ENCODE measurements around the gene NOSIP. TPM values are rescaled to one million over a fixed set of nuclear protein-coding genes. Genes with fewer than 3 reads are reported as not detected.
A peak's percentile ranks its signal among the peaks of the same experiment; 100 is the strongest.

Gene NOSIP
- polyA plus RNA-seq, 2 donors = 57.9 to 61.8 TPM

GRCh38 chr19:49574206-49574755, 6.1 kb downstream of the NOSIP start:
- H3K27me3 ChIP-seq (ENCODE audit: control insufficient read depth in 1 of 2, insufficient read depth in 2 of 2, low read length in 2 of 2) = no peaks in the 10 kb centered on the region
- no peaks in the 10 kb centered on the region for H3K9me3 ChIP-seq (ENCODE audit: control insufficient read depth in 2 of 2, insufficient read depth in 1 of 2, low read depth in 1 of 2, low read length in 1 of 2)
- H3K36me3 ChIP-seq (ENCODE audit: control insufficient read depth in 2 of 2, insufficient read depth in 2 of 2, low read length in 1 of 2) = peaks cover 4 to 9% of the 10 kb centered on the region in 2 donors
- WGBS, 2 donors = 79 to 86% methylated on average over 2 of the region's 2 CpGs
- H3K4me3 ChIP-seq (ENCODE audit: low read depth in 1 of 2, low read length in 2 of 2) = no peak overlapping the region
- peaks cover 0 to 2% of the 10 kb centered on the region in 2 donors for H3K4me1 ChIP-seq (ENCODE audit: control insufficient read depth in 2 of 2, insufficient read depth in 2 of 2, low read length in 1 of 2)
- no peak overlapping the region for H3K27ac ChIP-seq (ENCODE audit: low read depth in 2 of 2, low read length in 1 of 2)

GRCh38 chr19:49573425-49573824, 6.9 kb downstream of the NOSIP start:
- Histone ChIP-seq H3K36me3 (ENCODE audit: control insufficient read depth in 2 of 2, insufficient read depth in 2 of 2, low read length in 1 of 2) (peaks cover 4 to 9% of the 10 kb centered on the region in 2 donors), H3K27me3 (ENCODE audit: control insufficient read depth in 1 of 2, insufficient read depth in 2 of 2, low read length in 2 of 2) (no peaks in the 10 kb centered on the region), H3K9me3 (ENCODE audit: control insufficient read depth in 2 of 2, insufficient read depth in 1 of 2, low read depth in 1 of 2, low read length in 1 of 2) (no peaks in the 10 kb centered on the region), H3K4me1 (ENCODE audit: control insufficient read depth in 2 of 2, insufficient read depth in 2 of 2, low read length in 1 of 2) (peaks cover 0 to 2% of the 10 kb centered on the region in 2 donors), H3K4me3 (ENCODE audit: low read depth in 1 of 2, low read length in 2 of 2) (no peak overlapping the region), H3K27ac (ENCODE audit: low read depth in 2 of 2, low read length in 1 of 2) (no peak overlapping the region)
- 81 to 85% methylated on average over 3 of the region's 3 CpGs for WGBS, 2 donors

GRCh38 chr19:49573009-49573408, 7.3 kb downstream of the NOSIP start:
- 91 to 92% methylated on average over 7 of the region's 7 CpGs for WGBS, 2 donors
- Histone ChIP-seq H3K4me3 (ENCODE audit: low read depth in 1 of 2, low read length in 2 of 2) (no peak overlapping the region), H3K9me3 (ENCODE audit: control insufficient read depth in 2 of 2, insufficient read depth in 1 of 2, low read depth in 1 of 2, low read length in 1 of 2) (no peaks in the 10 kb centered on the region), H3K4me1 (ENCODE audit: control insufficient read depth in 2 of 2, insufficient read depth in 2 of 2, low read length in 1 of 2) (peaks cover 0 to 2% of the 10 kb centered on the region in 2 donors), H3K27me3 (ENCODE audit: control insufficient read depth in 1 of 2, insufficient read depth in 2 of 2, low read length in 2 of 2) (no peaks in the 10 kb centered on the region), H3K27ac (ENCODE audit: low read depth in 2 of 2, low read length in 1 of 2) (no peak overlapping the region), H3K36me3 (ENCODE audit: control insufficient read depth in 2 of 2, insufficient read depth in 2 of 2, low read length in 1 of 2) (peaks cover 4 to 9% of the 10 kb centered on the region in 2 donors)

DNA sequence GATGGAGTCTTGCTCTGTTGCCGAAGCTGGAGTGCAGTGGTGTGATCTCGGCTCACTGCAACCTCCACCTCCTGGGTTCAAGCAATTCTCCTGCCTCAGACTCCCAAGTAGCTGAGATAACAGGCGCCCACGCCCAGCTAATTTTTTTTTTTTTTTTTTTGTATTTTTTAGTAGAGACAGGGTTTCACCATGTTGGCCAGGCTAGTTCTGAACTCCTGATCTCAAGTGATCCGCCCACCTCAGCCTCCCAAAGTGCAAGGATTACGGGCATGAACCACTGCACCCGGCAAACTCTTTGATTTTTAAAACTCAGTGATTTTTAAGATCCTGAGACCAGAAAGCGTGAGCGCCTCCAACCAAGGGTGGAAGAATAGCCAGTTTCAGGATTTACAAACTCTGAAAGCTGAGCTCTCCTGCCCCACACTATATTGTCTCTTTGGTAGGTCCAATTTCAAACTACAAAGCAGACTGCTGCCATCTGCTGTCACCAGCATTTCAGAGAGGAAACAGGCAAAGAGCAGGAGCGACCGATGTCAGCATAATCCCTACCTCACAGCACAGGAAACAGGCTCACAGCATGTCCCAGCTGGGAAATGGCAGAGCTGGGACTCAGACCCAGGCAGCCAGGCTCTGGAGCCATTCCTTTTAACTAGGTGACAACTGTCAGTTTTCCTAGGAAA, 9.2 kb downstream of the NOSIP start:
- Histone ChIP-seq H3K4me1 (ENCODE audit: control insufficient read depth in 2 of 2, insufficient read depth in 2 of 2, low read length in 1 of 2) (peaks cover 0 to 2% of the 10 kb centered on the region in 2 donors), H3K36me3 (ENCODE audit: control insufficient read depth in 2 of 2, insufficient read depth in 2 of 2, low read length in 1 of 2) (peaks cover 4 to 9% of the 10 kb centered on the region in 2 donors), H3K9me3 (ENCODE audit: control insufficient read depth in 2 of 2, insufficient read depth in 1 of 2, low read depth in 1 of 2, low read length in 1 of 2) (no peaks in the 10 kb centered on the region), H3K4me3 (ENCODE audit: low read depth in 1 of 2, low read length in 2 of 2) (no peak overlapping the region), H3K27me3 (ENCODE audit: control insufficient read depth in 1 of 2, insufficient read depth in 2 of 2, low read length in 2 of 2) (no peaks in the 10 kb centered on the region), H3K27ac (ENCODE audit: low read depth in 2 of 2, low read length in 1 of 2) (no peak overlapping the region)
- 70 to 77% methylated on average over 11 of the region's 11 CpGs for WGBS, 2 donors

DNA sequence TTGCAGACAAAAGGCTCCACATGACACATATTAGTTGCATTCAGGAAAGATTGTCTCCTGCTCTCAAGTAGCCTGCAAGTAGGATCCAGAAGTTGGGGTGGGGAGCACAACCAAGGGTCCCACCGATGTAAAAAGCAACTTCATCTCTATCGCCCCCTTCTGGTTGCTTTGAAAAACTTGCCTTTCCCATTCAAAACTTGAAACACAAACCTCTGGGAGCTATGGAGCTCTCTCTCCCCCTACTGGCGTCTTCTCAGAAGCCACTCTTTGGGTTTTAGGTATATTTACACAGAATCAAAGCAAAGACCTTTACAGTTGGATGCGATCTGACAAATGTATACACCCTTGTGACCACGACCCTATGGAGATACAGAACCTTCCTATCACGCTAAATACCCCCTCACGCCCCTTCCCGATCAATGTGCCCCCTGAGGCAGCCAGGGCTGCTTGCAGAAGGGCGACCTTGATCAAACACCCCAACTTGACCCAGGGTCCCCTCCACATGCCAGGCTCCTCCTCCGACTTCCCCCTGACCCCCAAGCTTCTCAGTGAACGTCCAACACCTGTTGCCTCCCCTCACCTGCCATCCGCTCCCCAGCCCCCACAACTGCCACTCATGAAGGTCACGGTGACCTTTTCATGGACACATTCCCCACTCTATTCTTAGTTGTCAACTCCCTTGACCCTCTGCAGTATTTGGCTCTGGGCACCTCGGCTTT, 10.1 kb downstream of the NOSIP start:
- Histone ChIP-seq H3K4me3 (ENCODE audit: low read depth in 1 of 2, low read length in 2 of 2) (no peak overlapping the region), H3K9me3 (ENCODE audit: control insufficient read depth in 2 of 2, insufficient read depth in 1 of 2, low read depth in 1 of 2, low read length in 1 of 2) (no peaks in the 10 kb centered on the region), H3K27me3 (ENCODE audit: control insufficient read depth in 1 of 2, insufficient read depth in 2 of 2, low read length in 2 of 2) (no peaks in the 10 kb centered on the region), H3K4me1 (ENCODE audit: control insufficient read depth in 2 of 2, insufficient read depth in 2 of 2, low read length in 1 of 2) (peaks cover 0 to 2% of the 10 kb centered on the region in 2 donors), H3K36me3 (ENCODE audit: control insufficient read depth in 2 of 2, insufficient read depth in 2 of 2, low read length in 1 of 2) (peaks cover 4 to 9% of the 10 kb centered on the region in 2 donors), H3K27ac (ENCODE audit: low read depth in 2 of 2, low read length in 1 of 2) (no peak overlapping the region)
- 30 to 33% methylated on average over 14 of the region's 14 CpGs for WGBS, 2 donors

DNA sequence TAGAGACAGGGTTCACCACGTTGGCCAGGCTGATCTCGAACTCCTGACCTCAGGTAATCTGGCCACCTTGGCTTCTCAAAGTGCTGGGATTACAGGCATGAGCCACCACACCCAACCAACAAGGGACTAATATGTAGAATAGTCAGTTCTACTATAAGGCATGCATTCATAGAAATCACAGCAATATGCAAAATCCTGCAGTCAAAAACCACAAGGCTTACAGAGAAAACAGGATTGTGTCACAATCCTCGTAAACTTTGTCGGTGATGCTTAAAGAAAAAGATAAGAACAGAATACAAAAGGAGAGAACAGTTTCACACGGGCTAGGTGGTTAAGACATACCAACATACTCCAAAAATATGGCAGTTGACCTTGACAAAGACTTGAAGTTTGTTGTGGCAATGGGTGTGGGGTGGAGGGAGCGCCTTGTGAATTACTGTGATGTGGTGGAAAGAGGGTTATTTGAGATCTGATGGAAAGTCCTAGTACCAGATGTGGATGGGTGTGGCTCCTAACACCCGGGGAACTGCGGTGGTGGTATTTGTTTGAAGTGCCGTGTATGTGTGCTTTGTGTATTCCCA, 12.4 kb downstream of the NOSIP start:
- WGBS, 2 donors = 40 to 54% methylated on average over 9 of the region's 9 CpGs
- Histone ChIP-seq H3K27me3 (ENCODE audit: control insufficient read depth in 1 of 2, insufficient read depth in 2 of 2, low read length in 2 of 2) (no peaks in the 10 kb centered on the region), H3K36me3 (ENCODE audit: control insufficient read depth in 2 of 2, insufficient read depth in 2 of 2, low read length in 1 of 2) (peaks cover 0 to under 1% of the 10 kb centered on the region in 2 donors), H3K9me3 (ENCODE audit: control insufficient read depth in 2 of 2, insufficient read depth in 1 of 2, low read depth in 1 of 2, low read length in 1 of 2) (no peaks in the 10 kb centered on the region), H3K27ac (ENCODE audit: low read depth in 2 of 2, low read length in 1 of 2) (peak overlapping the region in 1 of 2 donors; percentile 24), H3K4me1 (ENCODE audit: control insufficient read depth in 2 of 2, insufficient read depth in 2 of 2, low read length in 1 of 2) (peaks cover 0 to 2% of the 10 kb centered on the region in 2 donors), H3K4me3 (ENCODE audit: low read depth in 1 of 2, low read length in 2 of 2) (no peak overlapping the region)

DNA sequence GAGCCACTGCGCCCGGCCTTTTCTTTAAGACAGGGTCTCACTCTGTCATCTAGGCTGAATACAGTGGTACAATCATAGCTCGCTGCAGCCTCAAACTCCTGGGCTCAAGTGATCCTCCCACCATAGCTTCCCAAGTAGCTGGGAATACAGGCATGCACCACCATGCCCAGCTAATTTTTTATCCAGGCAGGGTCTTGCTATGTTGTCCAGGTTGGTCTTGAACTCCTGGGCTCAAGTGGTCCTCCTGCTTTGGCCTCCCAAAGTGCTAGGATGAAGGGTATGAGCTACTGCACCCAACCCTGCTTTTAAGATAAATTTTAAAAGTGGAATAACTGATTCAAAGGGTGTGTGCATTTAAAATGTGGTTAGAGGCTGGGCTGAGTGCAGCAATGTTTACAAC, 14.1 kb downstream of the NOSIP start:
- H3K36me3 ChIP-seq (ENCODE audit: control insufficient read depth in 2 of 2, insufficient read depth in 2 of 2, low read length in 1 of 2) = no peaks in the 10 kb centered on the region
- H3K9me3 ChIP-seq (ENCODE audit: control insufficient read depth in 2 of 2, insufficient read depth in 1 of 2, low read depth in 1 of 2, low read length in 1 of 2) = no peaks in the 10 kb centered on the region
- H3K27ac ChIP-seq (ENCODE audit: low read depth in 2 of 2, low read length in 1 of 2) = no peak overlapping the region
- no peaks in the 10 kb centered on the region for H3K27me3 ChIP-seq (ENCODE audit: control insufficient read depth in 1 of 2, insufficient read depth in 2 of 2, low read length in 2 of 2)
- H3K4me1 ChIP-seq (ENCODE audit: control insufficient read depth in 2 of 2, insufficient read depth in 2 of 2, low read length in 1 of 2) = peaks cover 0 to 2% of the 10 kb centered on the region in 2 donors
- 96 to 100% methylated on average over 3 of the region's 3 CpGs for WGBS, 2 donors
- H3K4me3 ChIP-seq (ENCODE audit: low read depth in 1 of 2, low read length in 2 of 2) = no peak overlapping the region

GRCh38 chr19:49565261-49565660, 15.1 kb downstream of the NOSIP start:
- peaks cover 0 to under 1% of the 10 kb centered on the region in 2 donors for H3K36me3 ChIP-seq (ENCODE audit: control insufficient read depth in 2 of 2, insufficient read depth in 2 of 2, low read length in 1 of 2)
- WGBS, 2 donors = 32 to 39% methylated on average over 4 of the region's 4 CpGs
- H3K9me3 ChIP-seq (ENCODE audit: control insufficient read depth in 2 of 2, insufficient read depth in 1 of 2, low read depth in 1 of 2, low read length in 1 of 2) = no peaks in the 10 kb centered on the region
- H3K4me3 ChIP-seq (ENCODE audit: low read depth in 1 of 2, low read length in 2 of 2) = no peak overlapping the region
- H3K27me3 ChIP-seq (ENCODE audit: control insufficient read depth in 1 of 2, insufficient read depth in 2 of 2, low read length in 2 of 2) = no peaks in the 10 kb centered on the region
- no peak overlapping the region for H3K27ac ChIP-seq (ENCODE audit: low read depth in 2 of 2, low read length in 1 of 2)
- no peaks in the 10 kb centered on the region for H3K4me1 ChIP-seq (ENCODE audit: control insufficient read depth in 2 of 2, insufficient read depth in 2 of 2, low read length in 1 of 2)

GRCh38 chr19:49564616-49565045, 15.7 kb downstream of the NOSIP start:
- no peak overlapping the region for H3K27ac ChIP-seq (ENCODE audit: low read depth in 2 of 2, low read length in 1 of 2)
- H3K36me3 ChIP-seq (ENCODE audit: control insufficient read depth in 2 of 2, insufficient read depth in 2 of 2, low read length in 1 of 2) = peaks cover 0 to 6% of the 10 kb centered on the region in 2 donors
- 65 to 89% methylated on average over 6 of the region's 6 CpGs for WGBS, 2 donors
- H3K4me1 ChIP-seq (ENCODE audit: control insufficient read depth in 2 of 2, insufficient read depth in 2 of 2, low read length in 1 of 2) = no peaks in the 10 kb centered on the region
- no peaks in the 10 kb centered on the region for H3K9me3 ChIP-seq (ENCODE audit: control insufficient read depth in 2 of 2, insufficient read depth in 1 of 2, low read depth in 1 of 2, low read length in 1 of 2)
- no peaks in the 10 kb centered on the region for H3K27me3 ChIP-seq (ENCODE audit: control insufficient read depth in 1 of 2, insufficient read depth in 2 of 2, low read length in 2 of 2)
- no peak overlapping the region for H3K4me3 ChIP-seq (ENCODE audit: low read depth in 1 of 2, low read length in 2 of 2)

Measured in esophagus (tissue), 2 donors.